Activated CD4-positive, CD25-positive, alpha-beta regulatory T cell treated with anti-CD3 and anti-CD28 coated beads, Interleukin-2, amount 50 U/mL, for 72 hours (primary cell): ENCODE measurements around the gene MYO15B.

Source experiments
- DNase-seq: peaks from one replicate; pipeline ENCODE4 v3.0.0; 2021

MYO15B gene

GRCh38 chr17:75587675-75588595 lies at the start of gene MYO15B:
Gene MYO15B, plus strand, starts transcription at chr17:75587800. Its CDS starts 258 bp downstream, at chr17:75588058.
- DNase-seq = peak; percentile 61

DNA sequence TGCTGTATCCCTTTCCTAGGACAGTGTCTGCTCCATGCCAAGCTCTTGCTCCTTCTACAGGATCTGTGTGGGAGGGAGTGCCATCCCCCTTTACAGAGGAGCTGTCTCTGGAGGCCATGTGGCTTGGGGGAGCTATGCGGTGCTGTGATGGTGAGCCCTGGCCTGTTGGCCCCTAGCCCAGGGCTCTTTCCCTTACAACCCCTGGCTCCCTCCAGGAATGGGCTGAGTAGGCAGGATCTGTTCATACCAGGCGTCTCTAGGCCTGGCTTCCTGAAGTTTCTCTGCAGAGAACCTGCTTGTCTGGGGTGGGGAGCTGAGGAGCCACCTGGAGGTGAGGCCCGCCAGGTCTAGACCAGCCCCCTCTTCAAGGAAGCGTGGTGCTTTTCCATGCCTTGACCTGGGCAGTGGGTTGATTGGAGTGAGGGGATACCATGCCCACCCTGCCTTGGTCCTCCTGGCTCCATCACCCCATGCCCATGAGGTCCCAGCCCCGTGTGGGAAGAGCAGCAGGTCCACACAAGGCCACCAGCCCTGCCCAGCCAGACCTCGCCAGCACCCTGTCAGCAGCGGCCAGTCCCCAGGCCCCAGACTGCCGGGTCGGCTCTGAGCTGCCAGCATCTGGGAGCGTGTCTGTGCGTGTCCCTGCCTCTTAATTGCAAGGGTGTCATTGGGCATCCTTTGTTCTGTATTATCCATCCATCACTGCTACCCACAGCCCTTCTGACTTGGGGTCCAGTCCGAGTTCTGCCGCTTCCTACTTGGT lies 47.5 kb upstream of the MYO15B start:
- DNase-seq = no peak

GRCh38 chr17:75540923-75541503 lies 46.6 kb upstream of the MYO15B start:
- no peak for DNase-seq

DNA sequence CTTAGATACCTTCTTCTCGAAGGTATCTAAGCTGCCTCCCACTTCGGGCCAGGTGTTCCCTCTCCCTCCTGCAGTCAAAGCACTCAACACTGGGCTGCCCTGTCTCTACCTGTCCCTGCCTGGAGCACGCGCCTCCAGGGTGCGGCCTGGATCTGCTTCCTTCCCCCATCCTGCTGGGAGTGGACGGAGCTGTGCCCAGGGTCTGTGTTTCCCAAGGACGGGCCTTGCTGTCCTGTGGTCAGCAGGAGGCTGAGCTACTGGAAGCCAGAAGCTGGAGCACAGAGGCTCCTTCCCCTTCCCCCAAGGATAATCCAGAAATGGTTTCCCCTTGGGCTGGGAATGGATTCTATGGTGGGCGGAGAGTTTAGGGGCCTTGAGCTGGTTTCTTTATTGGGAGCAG lies 45.4 kb upstream of the MYO15B start:
- DNase-seq = no peak

DNA sequence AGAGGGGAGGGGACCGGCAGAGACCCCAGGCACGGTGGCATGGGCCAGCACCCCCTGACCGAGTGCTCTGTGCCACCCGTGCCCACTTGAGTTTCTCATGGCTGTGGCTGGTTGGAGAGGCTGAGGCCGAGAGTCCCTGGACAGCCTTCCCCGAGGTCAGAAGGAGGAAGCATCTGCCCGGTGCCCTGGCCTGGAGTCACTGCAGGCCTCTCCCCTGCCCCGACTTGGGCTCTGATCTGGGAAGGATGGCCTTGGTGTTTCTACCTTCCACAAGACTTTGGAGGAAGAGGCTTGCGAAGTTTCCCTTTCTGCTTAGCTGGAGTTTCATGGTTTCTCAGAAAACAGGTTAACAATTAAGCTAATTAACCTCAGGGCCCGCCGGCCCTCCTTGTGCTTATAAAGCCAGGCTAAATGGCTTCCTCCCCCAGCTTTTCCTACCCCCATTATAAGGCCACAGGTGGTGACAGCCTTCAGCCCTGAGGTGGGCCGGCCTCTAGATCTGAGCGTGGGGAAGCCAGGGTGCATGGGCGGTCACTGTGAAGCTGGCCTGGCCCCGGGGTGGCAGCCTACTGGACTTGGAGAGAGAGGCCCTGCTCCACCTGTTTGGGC lies 44.8 kb upstream of the MYO15B start:
- DNase-seq = no peak

- no peak for DNase-seq
Measured at GRCh38 chr17:75544250-75544649, 43.4 kb upstream of the MYO15B start.

GRCh38 chr17:75546181-75546580 lies 41.4 kb upstream of the MYO15B start:
- DNase-seq = no peak

DNA sequence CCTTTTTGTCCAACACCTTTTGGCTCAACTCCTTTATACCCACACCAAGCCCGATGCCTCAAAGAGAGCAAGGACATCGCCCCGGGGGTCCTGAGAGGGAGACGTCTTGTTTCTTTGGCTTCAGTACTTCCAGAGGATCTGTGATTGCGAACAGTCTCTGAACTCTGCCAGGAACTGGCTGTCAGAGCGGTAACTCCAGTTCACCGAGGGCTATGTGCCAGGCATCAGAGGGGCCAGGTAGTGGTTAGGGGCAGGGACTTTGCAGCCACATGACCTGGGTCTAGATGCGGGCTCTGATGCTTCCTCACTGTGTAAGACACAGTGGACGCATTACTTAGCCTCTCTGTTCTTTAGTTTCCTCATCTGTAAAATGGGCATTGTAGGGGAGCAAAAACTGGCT lies 40.5 kb upstream of the MYO15B start:
- no peak for DNase-seq

DNA sequence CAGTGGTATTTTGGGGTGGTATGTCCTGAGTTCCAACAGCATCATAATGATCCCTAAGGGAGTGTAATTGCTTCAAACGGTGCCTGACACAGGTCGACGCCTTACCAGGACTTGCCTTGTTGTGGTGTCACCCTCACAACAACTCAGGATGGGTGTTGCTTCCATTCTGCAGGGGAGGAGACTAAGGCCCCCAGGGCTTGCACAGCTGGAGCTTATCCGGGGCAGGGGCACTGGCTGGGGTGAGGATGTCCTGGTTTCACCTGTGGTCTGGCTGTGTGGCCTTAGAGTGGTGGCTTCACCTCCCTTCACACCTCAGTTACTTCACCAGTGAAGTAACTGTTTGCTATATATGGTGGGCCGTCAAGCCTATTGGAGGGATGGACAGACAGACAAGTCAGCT lies 38.8 kb upstream of the MYO15B start:
- DNase-seq = no peak

DNA sequence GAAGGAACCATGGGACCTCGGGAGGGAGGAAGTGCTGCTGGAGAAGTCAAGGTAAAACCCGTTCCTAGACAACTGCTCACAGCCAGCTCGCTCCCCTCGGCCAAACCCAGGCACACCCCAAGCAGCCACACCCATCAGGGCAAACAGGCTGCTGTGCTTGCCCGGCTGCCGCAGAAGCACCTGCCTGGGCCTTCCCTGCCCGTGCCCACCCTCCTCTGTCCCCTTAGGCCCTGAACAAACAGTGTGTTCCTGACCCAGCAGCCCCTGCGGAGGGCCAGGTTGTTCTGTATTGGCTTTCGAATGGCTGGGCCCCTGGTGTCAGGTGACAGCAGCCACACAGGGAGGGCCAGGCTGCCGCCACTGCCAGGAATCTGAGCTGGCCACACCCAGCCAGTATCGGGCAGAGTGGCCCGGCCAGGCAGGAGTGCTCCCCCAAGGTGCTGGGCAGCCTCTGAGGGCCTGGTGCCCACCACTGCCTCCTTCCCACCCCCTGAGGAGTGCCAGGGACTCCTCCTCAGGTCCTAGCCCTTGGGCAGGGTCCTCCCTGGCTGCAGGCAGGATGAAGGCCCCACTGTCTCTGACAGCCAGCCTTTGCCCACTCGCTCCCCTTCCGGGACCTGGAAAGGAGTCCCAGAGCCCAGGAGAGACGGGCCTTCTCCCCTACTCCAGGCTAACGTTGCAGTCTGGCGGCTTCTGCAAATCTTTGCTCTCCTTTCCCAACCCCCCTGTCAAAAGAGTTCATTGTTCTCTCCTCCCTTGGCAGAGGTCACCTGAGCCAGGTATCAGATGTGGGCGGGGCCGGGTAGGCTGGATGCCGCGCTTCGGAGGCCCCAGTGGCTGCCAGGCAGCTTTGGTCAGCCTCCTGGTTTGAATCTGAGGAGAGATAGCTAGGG lies 38.1 kb upstream of the MYO15B start:
- DNase-seq = no peak

GRCh38 chr17:75550139-75550465 lies 37.5 kb upstream of the MYO15B start:
- DNase-seq = no peak

DNA sequence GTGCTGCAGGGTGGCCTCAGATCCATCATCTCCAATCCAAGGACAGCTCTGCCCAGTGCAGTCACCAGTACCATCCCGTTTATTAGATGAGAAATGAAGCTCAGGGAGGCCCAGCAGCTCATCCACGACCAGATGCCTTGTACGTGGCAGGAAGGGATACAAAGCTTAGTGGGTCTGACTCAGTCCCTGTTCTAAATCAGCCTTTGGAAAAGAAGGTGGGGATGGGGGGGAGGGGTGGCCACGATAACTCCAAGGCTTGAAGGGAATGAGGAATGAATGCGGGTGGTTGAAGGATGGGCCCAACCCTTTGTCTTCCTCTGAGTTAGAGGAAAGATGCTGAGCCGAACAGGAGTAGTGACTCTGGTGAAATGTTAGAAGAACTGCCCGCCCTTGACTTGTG lies 36.3 kb upstream of the MYO15B start:
- DNase-seq = no peak

- no peak for DNase-seq
Measured at GRCh38 chr17:75552425-75553294, 34.9 kb upstream of the MYO15B start.

DNA sequence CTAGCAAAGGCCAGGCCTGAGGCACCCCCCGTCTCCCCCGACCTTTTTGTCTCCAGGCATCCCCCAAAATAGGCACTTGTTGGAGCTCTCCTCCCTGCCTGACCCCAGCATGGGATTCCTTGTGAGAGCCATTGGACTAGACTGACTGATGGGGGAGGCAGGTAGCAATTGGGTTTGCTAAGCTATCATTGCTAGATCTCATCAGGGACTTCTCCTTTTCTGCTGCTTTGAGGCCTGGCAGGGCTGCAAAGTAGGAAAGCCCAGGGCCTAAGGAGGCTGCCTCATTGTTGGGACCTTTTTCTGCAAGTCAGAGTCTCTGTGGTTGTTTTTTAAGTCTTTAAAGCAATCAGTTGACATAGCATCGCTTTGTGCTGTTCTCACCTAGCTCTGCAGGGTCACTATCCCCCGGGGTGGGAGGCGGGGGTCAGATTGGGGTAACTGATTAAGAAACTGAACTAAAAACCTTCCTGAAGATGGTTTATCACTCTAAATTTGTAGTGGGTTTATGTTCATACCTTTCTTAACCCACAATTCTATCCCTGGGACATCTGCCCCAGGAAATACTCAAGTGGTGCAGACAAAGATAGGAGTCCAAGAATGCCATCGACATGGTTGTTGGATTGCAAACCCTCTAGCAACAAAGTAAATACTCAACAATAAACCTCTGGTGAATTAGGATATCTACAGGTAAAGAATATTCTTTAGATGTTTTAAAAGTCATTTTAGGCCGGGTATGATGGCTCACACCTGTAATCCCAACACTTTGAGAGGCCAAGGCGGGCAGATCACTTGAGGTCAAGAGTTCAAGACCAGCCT lies 34.1 kb upstream of the MYO15B start:
- DNase-seq = no peak

GRCh38 chr17:75555679-75556153 lies 31.9 kb upstream of the MYO15B start:
- no peak for DNase-seq

GRCh38 chr17:75557075-75557851 lies 30.3 kb upstream of the MYO15B start:
- no peak for DNase-seq

DNA sequence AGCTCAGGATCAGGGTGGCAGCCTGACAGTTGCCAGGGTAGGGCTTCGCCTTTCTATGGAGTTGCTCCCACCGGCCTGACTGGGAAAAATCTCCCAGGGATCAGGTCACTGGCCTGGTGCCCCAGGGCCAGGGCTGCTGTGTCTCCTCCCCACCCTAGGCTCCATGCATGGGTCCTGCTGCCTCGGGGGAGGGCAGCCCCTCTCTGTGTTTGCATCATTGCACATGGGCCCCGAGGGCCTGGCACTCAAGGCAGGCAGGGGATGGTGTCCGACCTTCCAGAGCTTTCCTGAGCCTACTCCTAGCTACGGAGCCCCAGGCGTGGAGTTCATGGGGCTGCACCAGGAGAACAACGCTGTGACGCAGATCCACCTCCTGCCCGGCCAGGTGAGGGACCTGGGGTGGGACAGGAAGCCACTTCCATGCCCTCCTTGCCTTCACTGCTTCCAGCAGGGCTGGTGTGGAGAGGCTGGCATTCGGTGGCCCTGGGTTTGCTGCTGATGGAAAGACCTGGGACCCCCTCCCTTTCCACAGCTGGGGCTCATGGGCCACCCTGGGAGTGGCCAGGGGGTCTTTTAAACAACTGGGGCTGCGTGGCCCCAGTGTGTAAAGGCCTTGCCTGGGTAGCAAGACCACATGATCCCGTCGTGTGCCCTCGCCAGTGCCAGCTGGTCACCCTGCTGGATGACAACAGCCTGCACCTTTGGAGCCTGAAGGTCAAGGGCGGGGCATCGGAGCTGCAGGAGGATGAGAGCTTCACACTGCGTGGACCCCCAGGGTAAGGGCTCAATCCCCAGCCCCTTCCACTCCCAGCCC lies 29.5 kb upstream of the MYO15B start:
- no peak for DNase-seq
